Heart right ventricle (tissue), 16 donors: ENCODE data around the gene STRIP2. TPM values are rescaled to one million over a fixed set of nuclear protein-coding genes. Genes with fewer than 3 reads are reported as not detected.

Source experiments
- ATAC-seq, 8 donors: fragments of 200-7000 bp; cut with Tn5 transposase; one replicate each; pipeline ENCODE4 v1.9.1; 2020; ENCODE audit warnings: mild to moderate bottlenecking in 8 of 8, moderate library complexity in 8 of 8, moderate number of reproducible peaks in 1 of 8
- DNase-seq, 2 donors: peaks; one replicate each; pipeline ENCODE4 v3.0.0-alpha.2; 2020
- H3K27ac ChIP-seq, 10 donors: fragments of 200-600 bp; sonication (generic) in 2 of 10; one replicate each; pipeline versions ENCODE4 v1.5.0 to v1.8.0; 2020 to 2022; ENCODE audit warnings: mild to moderate bottlenecking in 3 of 10
- H3K27me3 ChIP-seq, 7 donors: fragments of 200-600 bp; one replicate each; pipeline ENCODE4 v1.8.0; 2021 to 2022; ENCODE audit warnings: mild to moderate bottlenecking in 2 of 7
- H3K36me3 ChIP-seq, 9 donors: fragments of 200-600 bp; sonication (generic) in 1 of 9; one replicate each; pipeline versions ENCODE4 v1.5.0 to v1.8.0; 2020 to 2022; ENCODE audit warnings: mild to moderate bottlenecking in 2 of 9
- H3K4me1 ChIP-seq, 9 donors: fragments of 200-600 bp; sonication (generic) in 1 of 9; one replicate each; pipeline versions ENCODE4 v1.5.0 to v1.8.0; 2020 to 2022; ENCODE audit warnings: mild to moderate bottlenecking in 4 of 9
- H3K4me3 ChIP-seq, 10 donors: fragments of 200-600 bp; sonication (generic) in 2 of 10; one replicate each; pipeline versions ENCODE4 v1.5.0 to v1.8.0; 2020 to 2022; ENCODE audit warnings: mild to moderate bottlenecking in 7 of 10, moderate library complexity in 2 of 10
- H3K9me3 ChIP-seq, 11 donors: fragments of 200-600 bp in 10 of 11; sonication (generic) in 2 of 11; one replicate each; pipeline versions ENCODE4 v1.5.0 to v1.8.0; 2013 to 2022; ENCODE audit warnings: mild to moderate bottlenecking in 2 of 11, control low read depth in 1 of 11, moderate library complexity in 1 of 11
- WGBS, 2 donors: extraction: QIAGEN DNeasy Blood & Tissue Kit; methylation state at CpG; one replicate each; pipeline ENCODE4 v1.1.7; 2013; ENCODE audit warnings: inconsistent platforms in 1 of 2; 5-methylcytosine and 5-hydroxymethylcytosine counted together
- intact Hi-C, 10 donors: fragments of 100-400 bp; cut with DNase I; formaldehyde crosslinking; loops; one replicate each; pipeline versions ENCODE4 v1.11.1 to v1.14.2; 2022
- polyA plus RNA-seq, 2 donors: library from polyadenylated mRNA; stranded (reverse); fragments of 200-250 nt; gene quantifications; one replicate each; pipeline ENCODE4 v1.2.3, GENCODE V29; 2013
- total RNA-seq, 10 donors: library from RNA; stranded (reverse); fragmentation: NEBNext Ultra II Directional in 3 of 10; extraction: Animal tissue kit (Norgen Biotek cat#: 25700) in 3 of 10; gene quantifications; one replicate each; pipeline versions ENCODE4 v1.2.1 to v1.2.4, GENCODE V29; 2021 to 2023
- TF ChIP-seq, protein P1 (sequence below), 9 donors: fragments of 200-600 bp; sonication (generic) in 2 of 9; IDR thresholded peaks; one replicate each; pipeline versions ENCODE4 v1.5.0 to v1.8.0; 2021 to 2022; ENCODE audit warnings: antibody characterized with exemption in 9 of 9, mild to moderate bottlenecking in 5 of 9, moderate library complexity in 1 of 9
- donor health status: Arrhythmogenic right ventricular cardiomyopathy.
- donor health status: ischemic (EF 13 %, LVEDD 7.1; RV severe dilation, severe dysfunction).
- donor health status: healthy with polysubstance abuse.
- donor health status: DM: no; HTN: yes; CAD: no.
- donor health status: DM: no; HTN: no; CAD: no.
- donor health status: ischemic (EF 25% LVEDD 6.9; RV normal size, moderate dysfunction).
- donor health status: ischemic (EF 25% LVEDD 5.7; RV mildly dilated, moderate dysfunction).
- donor health status: healthy.
- donor health status: DM: yes; HTN: yes; CAD: no.
- donor health status: Ischemic cardiomyopathy.
- donor health status: ischemic (EF 35%, LVEDD 5.7; RV mildly dilated, moderate dysfunction).
- donor health status: nonischemic (EF 11% LVEDD 7.7; RV severe dilation, severe dysfunction).
- donor health status: DM: yes; HTN: yes; CAD: no.
- donor health status: PGD.
- donor health status: ischemic (EF 29% LVEDD 5.4; RV normal size, mild dysfunction).
- donor health status: nonischemic (EF 23%, LVEDD 6.1; RV moderate dilation, normal function).

STRIP2 gene
- total and polyA plus RNA-seq, 12 donors = 10.6 to 36.9 (median 20.8) TPM

DNA sequence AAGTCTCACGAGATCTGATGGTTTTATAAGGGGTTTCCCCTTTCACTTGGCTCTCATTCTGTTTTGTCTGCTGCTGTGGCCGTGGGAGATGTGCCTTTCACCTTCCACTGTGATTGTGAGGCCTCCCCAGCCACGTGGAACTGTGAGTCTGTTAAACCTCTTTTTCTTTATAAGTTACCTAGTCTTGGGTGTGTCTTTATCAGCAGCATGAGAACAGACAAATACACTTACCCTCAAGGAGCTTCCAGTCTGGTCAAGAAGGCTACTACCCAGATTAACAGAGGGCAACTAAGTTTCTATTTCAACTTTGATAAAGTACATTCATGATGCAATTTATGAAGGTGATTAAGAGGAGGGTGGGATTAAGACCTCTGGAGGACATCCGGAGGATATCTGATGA lies 81.1 kb downstream of the STRIP2 start:
- ATAC-seq = no peak
- Histone ChIP-seq H3K27ac (no peak overlapping the region), H3K9me3 (no peaks in the 10 kb centered on the region), H3K27me3 (peaks cover 0 to 27% (median 7%) of the 10 kb centered on the region in 7 donors), H3K36me3 (no peaks in the 10 kb centered on the region), H3K4me3 (no peak overlapping the region), H3K4me1 (no peaks in the 10 kb centered on the region)
- TF ChIP-seq, protein P1, sequence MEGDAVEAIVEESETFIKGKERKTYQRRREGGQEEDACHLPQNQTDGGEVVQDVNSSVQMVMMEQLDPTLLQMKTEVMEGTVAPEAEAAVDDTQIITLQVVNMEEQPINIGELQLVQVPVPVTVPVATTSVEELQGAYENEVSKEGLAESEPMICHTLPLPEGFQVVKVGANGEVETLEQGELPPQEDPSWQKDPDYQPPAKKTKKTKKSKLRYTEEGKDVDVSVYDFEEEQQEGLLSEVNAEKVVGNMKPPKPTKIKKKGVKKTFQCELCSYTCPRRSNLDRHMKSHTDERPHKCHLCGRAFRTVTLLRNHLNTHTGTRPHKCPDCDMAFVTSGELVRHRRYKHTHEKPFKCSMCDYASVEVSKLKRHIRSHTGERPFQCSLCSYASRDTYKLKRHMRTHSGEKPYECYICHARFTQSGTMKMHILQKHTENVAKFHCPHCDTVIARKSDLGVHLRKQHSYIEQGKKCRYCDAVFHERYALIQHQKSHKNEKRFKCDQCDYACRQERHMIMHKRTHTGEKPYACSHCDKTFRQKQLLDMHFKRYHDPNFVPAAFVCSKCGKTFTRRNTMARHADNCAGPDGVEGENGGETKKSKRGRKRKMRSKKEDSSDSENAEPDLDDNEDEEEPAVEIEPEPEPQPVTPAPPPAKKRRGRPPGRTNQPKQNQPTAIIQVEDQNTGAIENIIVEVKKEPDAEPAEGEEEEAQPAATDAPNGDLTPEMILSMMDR (IDR thresholded peaks at IDR 0.05) = no peak
- WGBS, 2 donors = 69 to 73% methylated on average over 4 of the region's 4 CpGs
- intact Hi-C loops = no loop called here
- DNase-seq = no peak

DNA sequence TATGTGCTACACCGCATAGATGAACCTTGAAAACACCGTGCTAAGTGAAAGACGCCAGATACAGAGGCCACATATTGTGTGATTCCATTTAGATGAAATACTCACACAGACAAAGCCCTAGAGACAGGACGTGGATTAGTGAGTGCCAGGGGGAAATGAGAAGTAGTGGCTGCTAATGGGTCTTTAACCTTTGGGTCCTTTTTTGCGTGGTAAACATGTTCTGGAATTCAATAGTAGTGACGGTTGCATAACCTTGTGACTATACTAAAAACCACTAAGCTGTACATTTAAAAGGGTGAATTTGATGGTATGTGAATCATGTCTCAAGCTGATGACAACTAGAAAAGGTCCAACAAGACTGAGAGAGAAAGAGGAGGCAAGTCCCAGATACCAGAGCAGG lies 83.7 kb downstream of the STRIP2 start:
- WGBS, 2 donors = 77 to 80% methylated on average over 6 of the region's 6 CpGs
- no peak overlapping the region for H3K4me3 ChIP-seq
- H3K27me3 ChIP-seq = peaks cover 0 to 50% (median 12%) of the 10 kb centered on the region in 7 donors

DNA sequence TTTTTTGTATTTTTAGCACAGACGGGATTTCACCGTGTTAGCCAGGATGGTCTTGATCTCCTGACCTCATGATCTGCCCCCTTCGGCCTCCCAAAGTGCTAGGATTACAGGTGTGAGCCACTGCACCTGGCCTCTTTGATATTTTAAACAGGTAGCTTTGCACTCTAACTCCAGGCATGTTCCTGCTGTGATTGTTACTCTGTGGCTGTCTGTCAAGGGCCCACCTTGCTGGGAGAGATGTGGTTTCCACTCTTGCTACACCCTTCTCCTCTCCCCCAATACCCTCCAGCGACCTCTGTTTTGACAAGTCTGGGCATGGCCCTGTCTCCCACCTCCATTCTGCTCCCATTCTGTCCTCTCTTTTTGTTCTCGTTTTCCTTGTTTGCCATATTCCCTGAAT lies 85.2 kb downstream of the STRIP2 start:
- no peak for ATAC-seq
- TF ChIP-seq, protein P1 (IDR thresholded peaks at IDR 0.05) = no peak
- 29 to 38% methylated on average over 5 of the region's 5 CpGs for WGBS, 2 donors

More for the DNA sequence above, 83.7 kb downstream of the STRIP2 start:
- intact Hi-C loops = no loop called here
- DNase-seq (no peak), ATAC-seq (no peak)
- H3K4me1 ChIP-seq = no peaks in the 10 kb centered on the region
- no peak overlapping the region for H3K27ac ChIP-seq
- TF ChIP-seq, protein P1 (IDR thresholded peaks at IDR 0.05) = no peak
- no peaks in the 10 kb centered on the region for H3K36me3 ChIP-seq
- no peaks in the 10 kb centered on the region for H3K9me3 ChIP-seq

DNA sequence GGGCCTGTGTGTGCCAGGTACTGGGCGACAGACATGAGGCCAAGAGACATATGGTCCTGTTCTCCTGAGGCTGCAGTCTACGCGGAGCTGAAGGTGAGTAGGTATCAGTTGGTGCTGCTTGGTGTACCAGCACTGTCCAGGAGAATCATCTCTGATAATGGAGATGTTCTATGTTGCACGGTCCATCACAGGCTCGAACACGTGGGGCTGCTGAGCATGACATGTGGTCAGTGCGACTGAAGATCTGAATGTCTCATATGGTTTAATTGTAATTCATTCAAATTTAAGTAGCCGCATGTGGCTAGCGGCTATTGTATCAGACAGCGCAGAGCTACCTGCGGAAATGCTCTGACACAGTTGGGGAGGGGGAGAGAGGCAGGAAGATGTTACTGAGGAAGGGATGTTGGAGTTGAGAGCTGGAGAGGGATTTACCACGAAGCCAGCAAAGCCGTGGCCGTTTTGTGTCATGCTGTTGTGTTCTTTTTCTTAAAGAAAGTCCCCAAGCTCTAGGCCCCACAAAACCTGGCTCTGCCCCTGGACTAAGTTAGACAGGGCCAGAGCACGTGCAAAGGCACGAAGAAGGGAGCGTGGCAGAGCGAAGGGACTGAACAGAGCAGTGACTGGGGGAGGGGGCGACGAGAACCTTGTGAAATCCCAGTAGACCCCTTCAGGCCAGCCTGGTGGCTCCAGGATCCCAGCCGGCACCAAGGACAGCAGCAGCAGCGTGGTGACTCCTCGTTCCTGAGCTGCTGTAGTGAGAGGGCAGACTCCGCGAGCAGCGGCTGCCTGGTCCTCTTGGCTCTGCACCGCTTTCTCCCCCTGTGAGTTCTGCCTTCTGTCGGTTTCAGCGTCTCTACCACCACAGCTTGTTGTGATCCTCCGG lies 88.1 kb downstream of the STRIP2 start:
- WGBS, 2 donors = 44 to 45% methylated on average over 30 of the region's 30 CpGs
- peaks cover 0 to 55% (median 14%) of the 10 kb centered on the region in 7 donors for H3K27me3 ChIP-seq
- no peaks in the 10 kb centered on the region for H3K36me3 ChIP-seq
- TF ChIP-seq, protein P1 (IDR thresholded peaks at IDR 0.05) = no peak
- no peak overlapping the region for H3K27ac ChIP-seq
- intact Hi-C loops = no loop called here
- no peak overlapping the region for H3K4me3 ChIP-seq
- peaks cover 0 to 3% (median 0%) of the 10 kb centered on the region in 9 donors for H3K4me1 ChIP-seq
- H3K9me3 ChIP-seq = no peaks in the 10 kb centered on the region
- no peak for DNase-seq
- no peak for ATAC-seq

More for the DNA sequence above, 85.2 kb downstream of the STRIP2 start:
- DNase-seq = no peak
- Histone ChIP-seq H3K27me3 (peaks cover 0 to 52% (median 12%) of the 10 kb centered on the region in 7 donors), H3K27ac (no peak overlapping the region), H3K4me3 (no peak overlapping the region), H3K36me3 (no peaks in the 10 kb centered on the region), H3K4me1 (no peaks in the 10 kb centered on the region), H3K9me3 (no peaks in the 10 kb centered on the region)
- intact Hi-C loops = no loop called here
